Activated CD8-positive, alpha-beta memory T cell treated with anti-CD3 and anti-CD28 coated beads, Interleukin-2, amount 50 U/mL, for 48 hours (primary cell): ENCODE measurements around the gene NAALADL1.

Experiments used
- DNase-seq: peaks from one replicate; pipeline ENCODE4 v3.0.0-alpha.2; 2020

NAALADL1 gene

DNA sequence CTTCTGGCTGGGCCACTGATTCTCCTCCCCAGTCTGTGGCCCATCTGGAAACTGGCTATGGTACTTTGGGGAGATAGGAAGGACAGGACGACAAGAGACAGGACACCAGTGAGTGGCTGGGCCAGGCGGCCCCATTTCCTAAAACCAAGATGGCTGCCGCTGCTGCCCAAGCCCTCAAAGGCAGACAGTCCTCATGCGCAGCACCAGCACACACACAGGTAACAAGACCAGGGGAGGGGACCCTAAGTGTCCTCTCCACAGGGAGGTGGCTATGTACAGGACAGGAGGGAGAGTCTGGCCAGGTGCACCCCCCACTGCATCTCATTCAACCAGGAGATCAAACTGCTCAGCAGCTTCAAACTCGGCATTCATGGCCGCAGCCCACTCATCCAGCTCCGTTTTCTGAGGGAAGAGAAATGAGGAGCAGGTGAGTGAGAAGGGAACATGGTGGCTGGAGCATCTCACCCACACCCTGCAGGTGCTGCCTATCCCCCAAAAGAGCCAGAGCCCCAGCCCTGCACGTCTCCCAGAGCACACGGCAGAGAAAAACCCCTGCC, 20.5 kb upstream of the NAALADL1 start:
- no peak for DNase-seq

DNA sequence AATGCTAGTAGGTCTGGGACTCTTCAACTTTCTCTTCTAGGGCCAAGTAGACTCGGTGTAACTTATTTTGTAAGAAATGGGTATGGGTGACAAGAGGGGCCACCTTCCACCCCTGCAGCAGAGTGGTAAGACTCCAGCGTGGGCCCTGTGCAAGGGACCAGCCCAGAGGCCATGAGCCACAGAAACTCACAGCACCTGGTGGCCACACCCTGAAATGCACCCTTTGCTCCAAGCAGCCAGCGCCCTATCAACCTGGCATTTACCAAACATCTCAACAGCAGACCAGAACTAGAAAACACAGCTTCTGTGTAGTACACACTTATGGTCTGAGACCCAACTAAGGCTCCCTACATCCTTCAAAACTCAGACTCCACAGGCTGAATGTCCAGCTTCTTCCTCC, 19.8 kb upstream of the NAALADL1 start:
- peak; percentile 82 for DNase-seq

DNA sequence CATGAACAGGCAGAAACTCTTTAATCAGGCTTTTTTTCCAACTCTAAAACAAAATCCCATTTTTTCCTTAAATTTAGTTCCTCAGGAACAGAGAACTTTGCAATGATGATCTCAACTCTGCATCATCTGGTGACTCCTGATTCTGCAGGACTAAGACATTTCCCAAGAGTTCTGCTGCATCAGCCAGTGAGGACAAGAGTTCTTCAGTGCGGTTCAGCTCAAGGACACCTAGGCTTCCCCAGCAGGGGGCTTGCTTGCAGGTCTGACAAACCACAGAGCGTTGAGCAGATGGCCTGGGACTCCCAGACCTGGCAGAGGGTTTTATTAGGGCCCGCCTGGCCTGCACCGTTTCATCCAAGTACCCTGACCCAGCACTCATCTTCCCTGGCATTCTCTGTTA, 19.1 kb upstream of the NAALADL1 start:
- DNase-seq = no peak

DNA sequence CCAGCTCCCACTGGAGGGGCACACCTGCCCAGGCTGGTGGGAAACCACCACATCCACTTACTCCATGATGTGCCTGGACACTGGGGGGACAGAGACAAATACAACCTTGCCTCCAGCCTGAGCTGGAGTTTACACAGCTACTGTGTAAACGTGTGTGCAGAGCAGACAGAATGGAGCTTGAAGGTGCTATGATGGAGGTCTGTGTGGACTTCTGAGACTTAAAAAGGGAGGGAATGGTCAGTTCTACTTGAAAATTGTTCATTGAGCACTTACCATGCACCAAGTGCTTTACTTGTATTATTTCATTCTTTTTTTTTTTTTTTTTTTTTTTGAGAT, 14.2 kb upstream of the NAALADL1 start:
- DNase-seq = no peak

DNA sequence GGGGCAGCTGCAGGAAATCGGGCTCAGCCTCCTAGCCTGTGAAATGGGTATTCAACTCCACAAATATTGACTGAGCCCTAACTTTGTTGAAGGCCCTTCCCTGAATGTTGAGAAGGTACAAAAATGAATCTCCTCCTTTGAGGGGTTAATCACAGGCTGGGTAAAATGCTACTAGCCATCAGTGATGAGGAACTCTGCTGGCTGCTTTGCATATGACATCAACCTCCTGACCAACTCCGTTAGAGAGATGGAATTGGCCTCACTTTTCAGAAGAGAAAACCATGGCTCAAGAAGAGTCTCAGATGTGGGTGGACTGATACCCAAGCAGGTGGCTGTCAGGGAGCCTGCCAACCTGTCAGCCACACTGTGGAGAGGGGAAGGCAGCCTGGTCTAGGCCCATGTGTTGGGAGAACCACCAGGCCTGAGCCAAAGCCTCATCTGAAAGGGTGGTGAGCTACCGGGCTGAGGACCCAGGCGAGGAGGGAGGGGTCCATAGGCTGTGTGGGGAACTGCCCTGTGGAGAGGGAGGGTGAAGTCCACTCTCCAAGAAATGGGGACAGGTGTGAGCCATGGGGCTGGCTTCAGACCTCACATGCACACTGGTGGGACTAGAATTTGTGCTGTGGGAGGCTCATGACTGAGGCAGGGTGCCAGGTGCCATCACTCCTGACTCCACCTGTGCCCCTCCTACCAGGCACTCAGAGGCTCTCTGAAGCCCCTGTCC, 13.7 kb upstream of the NAALADL1 start:
- no peak for DNase-seq

DNA sequence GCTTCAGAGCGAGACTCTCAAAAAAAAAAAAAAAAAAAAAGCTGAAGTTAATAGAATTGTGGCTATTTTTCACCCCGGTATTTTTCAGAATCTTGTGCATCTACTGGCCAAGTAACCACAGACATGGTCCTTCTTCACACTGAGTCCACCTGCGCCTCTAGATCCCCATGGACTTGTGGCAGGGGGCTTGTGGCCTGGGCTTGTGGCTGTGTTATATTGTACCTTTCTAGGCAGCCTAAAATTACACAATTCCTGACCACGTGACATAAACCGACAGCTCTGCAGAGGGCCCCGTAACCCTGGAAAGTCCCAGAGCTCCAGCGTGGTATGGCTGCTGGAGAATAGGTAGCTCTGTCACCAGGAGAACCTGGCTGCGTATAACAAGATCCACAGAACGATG, 10.9 kb upstream of the NAALADL1 start:
- DNase-seq = no peak

DNA sequence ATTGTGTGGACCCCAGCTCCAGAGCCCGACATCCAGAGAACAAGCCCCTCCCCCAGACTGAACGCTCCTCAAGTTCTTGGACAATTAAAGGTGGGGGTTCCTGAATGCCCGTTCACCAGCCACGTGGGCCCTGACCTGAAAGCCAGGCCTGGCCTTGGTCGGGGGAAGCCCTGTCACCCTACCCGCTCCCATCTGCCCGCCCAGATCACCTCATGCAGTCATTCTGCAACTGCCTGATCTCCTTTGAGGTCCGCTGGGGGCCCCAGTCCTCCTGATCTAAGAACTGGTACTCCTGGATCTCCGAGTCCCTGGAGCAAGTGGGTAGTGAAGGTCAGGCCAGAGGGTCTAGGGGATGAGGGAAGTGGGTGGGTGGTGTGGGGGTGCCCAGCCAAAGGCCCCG, 9.1 kb upstream of the NAALADL1 start:
- no peak for DNase-seq

DNA sequence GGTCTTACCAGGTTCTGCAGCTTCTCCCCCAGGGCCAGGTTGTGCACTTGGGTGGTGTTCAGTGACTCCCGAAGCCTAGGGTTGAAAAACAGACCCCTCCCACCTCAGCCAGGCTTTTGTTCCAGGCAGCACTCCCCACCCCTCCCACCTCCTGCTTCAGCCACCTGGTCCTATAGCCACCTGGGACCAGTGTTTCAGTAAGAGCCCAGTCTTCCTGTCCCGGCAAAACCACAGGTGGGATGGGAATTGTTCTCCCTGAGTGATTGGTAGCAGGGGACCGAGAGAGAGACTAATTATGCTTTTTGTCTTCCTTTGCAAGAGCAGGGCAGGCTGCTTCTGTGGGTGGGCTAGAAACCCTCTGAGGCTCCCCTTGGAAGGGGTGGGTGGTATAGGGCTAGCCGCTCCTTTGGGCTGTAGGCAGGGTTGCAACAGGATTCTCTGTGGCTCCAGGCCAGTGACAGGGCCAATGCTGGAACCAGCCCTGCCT, 8.5 kb upstream of the NAALADL1 start:
- no peak for DNase-seq

DNA sequence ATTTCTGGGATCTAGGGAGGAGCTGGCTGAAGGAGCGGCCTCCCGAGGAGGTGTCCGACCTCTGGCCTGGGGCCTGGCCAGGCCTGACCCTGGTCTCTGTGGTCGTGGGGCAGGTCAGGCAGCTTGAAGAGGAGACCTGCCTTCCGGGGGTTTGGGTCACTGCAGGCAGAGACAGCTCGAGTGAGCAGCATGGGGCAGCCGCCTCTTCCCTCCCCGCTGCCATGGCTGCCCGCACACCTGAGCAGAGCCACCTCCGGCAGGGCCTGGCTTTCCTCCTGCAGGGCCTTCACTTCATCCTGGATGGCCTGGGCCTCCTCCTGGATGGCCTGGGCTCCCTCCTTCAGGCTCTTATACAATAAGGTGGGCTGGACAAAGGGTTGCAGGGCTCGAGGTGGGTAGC, 8.0 kb upstream of the NAALADL1 start:
- DNase-seq = no peak

DNA sequence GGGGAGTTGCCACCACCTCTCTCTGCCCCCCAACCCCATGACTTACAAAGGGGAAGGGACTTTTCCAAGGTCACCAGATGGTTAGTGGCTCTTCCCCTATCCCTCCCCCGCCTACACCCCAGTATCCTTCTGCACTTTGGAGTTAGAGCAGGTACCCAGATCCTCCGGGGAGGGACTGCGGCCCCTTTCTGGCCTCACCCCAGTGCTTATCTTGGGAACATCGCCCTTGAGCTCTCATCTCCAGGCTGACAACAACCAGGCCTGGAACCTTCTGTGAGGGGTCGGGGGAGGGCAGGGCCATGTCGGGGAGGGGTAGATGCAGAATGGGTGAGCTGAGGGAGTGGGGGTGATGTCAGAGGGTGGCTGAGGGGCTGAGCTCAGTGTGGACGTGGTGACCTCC, 7.5 kb upstream of the NAALADL1 start:
- no peak for DNase-seq

DNA sequence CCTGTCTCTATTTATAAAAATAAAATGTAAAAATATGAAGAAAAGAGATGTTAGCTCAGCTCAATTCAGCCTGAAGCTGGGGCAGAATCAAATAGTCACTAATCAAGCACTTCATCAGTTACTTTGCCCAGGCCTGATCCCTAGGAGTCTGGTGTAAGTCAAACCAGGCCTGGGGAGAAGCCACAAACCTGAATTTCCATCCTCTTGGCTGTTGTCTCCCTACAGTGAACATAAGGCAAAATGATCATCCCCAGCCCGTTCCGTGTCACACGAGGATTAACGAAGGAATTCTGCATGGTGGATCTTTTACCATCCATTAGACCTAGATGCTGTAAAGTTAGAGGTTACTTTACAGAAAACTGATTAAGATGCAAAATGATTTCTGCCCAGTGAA, 6.5 kb upstream of the NAALADL1 start:
- DNase-seq = no peak

DNA sequence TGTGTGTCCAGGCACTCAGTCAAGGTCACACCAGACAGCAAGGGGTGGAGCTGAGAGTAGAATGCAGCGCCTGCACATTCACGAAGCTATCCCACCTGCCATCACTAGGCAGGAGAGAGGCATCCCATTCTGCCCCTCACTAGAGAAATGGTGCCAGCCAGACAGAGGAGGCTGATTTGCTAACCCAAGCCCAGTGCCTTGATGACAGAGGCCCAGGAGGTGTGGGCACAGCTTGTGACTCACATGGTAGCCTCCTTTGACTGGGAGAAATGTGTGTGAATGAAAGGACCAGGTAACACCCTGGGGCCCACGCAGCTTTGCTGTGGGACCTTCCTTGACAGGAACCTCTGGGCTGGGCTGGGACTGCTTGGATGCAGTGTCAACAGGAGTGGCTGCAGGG, 5.2 kb upstream of the NAALADL1 start:
- no peak for DNase-seq

DNA sequence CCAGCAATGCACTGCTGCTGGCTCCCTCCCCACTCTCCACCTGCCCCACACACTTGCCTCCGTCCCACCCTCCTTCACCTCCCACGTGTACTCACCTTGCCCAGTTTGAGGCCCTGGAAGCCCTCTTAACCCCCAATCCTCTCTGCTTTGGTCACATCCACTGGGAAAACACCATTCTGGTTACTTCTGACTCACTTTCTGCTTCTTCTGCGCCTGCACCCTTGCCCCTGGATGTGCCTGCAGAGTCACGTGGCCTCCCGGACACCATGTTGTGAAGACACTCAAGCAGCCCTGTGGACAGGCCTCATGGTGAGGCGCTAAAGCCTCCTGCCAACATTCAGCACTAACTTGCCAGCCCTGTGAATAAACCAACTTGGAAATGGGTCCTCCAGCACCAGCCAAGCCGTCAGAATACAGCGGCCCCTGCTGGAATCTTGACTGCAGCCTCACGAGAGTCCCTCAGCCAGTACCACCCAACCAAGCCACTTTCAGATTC, 2.6 kb upstream of the NAALADL1 start:
- DNase-seq = no peak

DNA sequence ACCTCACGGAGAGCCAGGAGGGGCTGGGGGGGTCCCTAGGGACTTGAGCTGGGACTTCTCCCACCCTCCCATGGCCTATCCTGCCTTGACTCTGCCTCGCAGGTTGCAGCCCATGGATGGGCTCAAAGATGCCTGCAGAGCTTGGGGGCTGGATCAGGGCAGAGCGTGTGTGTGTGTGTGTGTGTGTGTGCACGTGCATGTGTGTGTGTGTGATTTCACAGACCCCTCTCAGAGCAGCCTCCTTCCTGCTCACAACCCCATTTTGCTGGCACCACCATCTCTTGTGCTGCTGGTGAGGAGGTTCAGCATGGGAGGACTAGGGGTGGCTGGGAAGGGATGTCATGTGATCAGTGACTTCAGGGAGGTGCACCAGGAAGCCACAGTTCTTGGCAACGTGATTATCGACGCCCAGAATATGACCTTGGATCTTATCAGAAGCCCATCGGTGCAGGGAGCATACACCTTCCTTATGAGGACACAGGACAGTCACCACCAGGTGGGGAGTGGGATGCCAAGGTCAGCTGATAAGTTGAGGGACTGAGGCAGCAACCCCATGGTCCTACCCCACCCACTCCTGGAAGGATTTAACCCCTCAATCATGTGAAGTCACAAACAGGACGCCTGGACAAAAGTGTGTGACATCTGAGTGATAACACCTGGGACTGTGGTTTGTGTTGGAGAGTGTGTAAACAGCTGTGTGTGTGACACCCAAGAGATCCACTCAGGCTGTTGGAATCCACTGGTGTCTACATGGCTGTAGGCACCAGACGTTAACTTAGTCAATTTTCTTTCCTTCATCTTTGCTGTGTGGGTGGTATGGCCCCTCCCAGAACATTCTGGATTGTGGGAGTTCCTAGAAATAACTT, 1.8 kb upstream of the NAALADL1 start:
- no peak for DNase-seq

DNA sequence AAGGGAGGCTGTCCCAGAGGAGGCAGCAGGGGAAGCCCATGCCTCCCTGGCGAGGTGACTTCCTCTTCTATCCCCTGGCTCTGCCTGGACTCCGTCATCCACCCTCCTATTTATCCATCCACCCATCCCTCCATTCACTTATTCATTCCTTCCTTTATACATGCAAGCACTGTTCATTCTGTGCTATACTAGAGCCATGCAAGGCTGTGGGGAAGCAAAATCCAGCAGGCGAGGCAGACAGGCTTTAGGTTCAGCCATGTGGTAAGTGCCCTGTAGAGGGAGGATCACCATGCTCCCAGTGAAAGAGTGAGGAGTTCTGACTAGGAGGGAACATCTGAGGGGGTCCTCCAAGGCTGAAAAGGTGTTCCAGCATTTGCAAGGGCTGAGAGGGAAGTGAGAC, 1.2 kb upstream of the NAALADL1 start:
- no peak for DNase-seq

DNA sequence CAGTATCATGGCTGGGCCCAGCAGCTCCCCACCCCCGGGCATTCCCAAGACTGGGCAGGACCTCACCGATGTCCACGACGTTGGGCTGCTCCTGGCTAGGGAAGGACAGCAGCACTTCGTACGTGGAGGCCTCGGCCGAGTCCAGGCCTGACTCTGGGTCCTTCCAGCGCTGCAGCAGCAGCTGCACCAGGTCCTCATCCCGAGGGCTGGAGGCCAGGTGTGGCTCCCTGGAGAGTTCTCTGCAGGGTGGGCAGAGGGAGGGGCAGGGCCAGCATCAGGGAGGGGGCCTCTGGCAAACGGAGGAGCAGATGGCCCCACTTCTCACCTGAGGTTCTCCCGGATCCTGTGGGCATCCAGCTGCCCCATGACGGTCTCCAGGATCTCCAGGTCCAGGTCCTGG, 341 bp downstream of the NAALADL1 start:
- no peak for DNase-seq

DNA sequence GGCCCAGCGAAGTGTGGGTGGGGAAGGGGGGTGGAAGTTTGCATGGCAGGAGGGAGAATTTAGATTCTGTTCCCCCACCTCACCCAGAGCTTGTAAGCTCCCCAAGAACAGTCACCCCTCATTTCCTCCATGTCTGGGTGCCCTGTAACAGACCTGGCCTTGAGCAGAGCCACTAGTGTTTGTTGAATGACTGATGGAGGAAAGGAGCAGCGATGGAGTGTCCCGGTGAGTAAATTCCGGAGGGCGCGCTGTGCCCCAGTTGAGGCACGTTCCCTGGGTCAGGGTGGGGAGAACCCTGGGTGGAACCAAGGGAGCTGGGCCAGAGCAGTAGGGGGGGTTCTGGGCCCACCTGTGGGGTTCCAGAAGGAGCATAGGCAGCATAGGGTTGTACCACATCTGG, 827 bp downstream of the NAALADL1 start:
- no peak for DNase-seq

DNA sequence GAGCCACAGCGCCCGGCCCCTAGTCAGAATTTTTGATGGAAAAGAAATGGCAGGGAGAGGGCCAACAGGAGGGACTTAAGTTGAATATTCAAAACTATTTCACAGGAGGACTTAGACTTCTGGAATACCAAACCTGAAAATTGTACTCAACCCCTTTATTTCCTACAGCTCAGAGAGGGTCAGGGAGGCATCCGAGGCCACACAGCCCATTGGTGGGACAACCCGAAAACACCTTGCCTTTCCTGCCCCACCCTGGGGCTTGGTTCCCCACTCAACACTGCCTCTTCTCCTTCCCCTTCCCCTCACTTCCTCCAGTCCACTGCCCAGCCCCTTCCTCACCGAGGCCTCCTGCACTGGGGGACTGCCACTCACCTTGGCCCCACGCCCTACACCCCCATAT, 1.4 kb downstream of the NAALADL1 start:
- DNase-seq = no peak

DNA sequence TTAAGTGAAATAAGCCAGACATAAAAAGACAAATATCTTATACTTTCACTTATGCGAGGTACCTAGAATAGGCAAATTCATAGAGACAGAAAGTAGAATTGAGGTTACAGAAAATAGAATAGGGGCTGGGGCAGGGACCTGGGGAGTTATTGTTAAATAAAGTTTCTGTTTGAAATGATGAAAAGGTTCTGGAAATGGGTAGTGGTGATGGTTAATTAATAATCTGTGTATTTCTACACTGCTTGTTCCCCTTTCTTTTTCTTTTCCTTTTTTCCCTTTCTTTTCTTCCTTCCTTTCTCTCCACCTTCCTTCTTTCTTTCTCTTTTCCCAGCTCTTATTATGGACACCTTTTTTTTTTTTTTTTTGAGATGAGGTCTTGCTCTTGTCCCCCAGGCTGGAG, 2.8 kb downstream of the NAALADL1 start:
- DNase-seq = no peak

DNA sequence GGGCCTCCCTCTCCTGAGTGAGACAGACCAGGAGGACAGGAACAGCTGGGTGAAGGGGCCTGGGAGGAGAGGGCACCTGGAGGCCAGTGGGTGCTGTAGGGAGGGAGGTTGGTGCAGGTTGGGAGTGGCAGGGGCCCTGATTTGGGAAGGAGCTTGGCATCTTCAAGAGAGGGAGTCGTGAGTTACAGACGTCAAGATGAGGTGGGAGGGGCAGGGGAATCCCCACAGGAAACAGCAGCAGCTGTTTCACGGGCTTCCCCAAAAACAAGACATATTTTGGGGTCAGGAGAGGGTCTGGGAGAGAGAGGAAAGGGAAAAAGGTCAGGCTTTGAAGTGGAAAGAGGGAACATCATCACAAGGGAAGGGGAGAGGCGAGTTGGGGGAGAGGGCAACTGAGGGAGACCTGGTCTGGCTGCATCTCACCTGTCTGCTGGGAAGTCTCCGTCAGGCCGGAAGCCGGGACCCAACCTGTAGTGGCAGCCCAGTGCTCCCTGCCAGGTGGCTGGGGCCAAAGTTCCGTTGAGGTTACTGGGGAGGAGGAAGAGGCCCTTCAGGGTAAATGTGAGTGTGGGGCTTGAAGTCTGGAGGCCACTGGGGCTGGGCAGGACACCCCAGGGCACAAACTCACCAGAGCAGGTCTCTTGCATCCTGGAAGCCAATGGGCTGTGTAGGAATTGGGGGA, 4.4 kb downstream of the NAALADL1 start:
- DNase-seq = peak; percentile 47

DNA sequence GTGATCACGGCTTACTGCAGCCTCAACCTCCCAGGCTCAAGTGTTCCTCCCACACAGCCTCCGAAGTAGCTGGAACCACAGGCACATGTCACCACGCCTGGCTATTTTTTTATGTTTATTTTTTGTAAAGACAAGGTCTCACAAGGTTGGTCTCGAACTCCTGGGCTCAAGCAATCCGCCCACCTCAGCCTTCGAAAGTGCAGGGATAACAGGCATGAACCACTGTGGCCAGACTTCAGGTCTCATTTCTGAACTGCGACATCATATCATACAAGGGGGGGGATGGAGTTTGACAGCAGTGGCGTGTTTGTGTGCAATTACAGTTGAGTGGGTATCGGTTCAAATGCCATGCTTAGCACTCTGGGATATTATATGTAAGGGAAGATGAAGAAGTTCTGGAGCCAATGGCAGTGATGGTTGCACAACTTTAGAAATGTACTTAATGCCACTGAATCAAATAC, 6.9 kb downstream of the NAALADL1 start:
- peak; percentile 53 for DNase-seq

DNA sequence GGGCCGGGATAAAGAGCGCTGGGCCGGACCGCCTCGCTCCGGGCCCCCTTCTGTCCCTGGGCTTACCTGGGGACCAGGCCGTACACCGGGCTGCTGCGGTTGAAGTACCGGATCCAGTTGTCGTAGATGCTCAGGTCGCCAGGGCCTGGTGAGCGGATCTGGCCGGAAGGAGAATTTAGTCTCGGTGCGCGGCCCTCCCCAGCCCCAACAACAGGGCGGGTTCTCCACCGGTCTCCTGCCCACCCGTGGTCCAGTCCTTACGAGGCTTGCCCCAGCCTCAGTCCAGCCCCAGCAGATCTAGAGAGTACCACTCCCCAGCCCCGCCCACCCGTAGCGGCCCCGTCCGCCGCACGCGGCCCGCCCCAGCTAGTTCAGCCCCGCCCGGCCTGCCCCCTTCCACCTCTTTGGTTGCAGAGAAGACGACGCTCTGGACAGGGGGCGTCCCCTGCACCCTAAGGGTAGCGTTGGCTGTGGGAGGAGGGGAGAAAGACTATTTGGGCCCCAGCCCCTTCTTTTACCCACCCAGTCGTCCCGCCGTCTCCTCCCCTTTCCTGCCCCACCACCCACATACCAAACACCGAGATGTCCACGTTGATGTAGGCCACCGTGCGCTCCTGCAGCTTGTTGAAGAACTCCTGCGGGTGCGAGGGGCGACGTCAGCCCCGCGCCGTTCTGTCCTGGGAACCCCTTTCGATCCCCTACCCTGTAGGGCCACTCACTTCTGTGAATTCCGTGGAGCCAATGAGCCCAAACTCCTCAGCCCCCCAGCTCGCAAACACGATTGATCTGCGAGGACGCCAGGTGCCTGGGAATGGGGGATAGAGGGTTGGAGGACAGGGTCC, 10.6 kb downstream of the NAALADL1 start:
- DNase-seq = peak; percentile 65
